Gastroesophageal sphincter (tissue), 3 donors: ENCODE data around the gene ZC3HAV1.

Experiments
- CTCF ChIP-seq, 4 experiments: fragments of 200-600 bp in 2 of 4; fragments of 450-650 bp in 2 of 4; sonication (generic) in 1 of 4; IDR thresholded peaks; one replicate each; pipeline ENCODE4 v1.5.1; 2017 to 2019; ENCODE audit warnings: antibody characterized with exemption in 4 of 4, mild to moderate bottlenecking in 2 of 4, moderate library complexity in 2 of 4
- EP300 ChIP-seq: sonication (generic); formaldehyde crosslinking; IDR thresholded peaks from one replicate; pipeline ENCODE4 v1.6.1; 2017; ENCODE audit warnings: antibody characterized with exemption, mild to moderate bottlenecking
- POLR2A ChIP-seq, 2 donors: fragments of 450-650 bp; IDR thresholded peaks; one replicate each; pipeline ENCODE4 v1.6.1; 2017; ENCODE audit warnings: antibody characterized with exemption in 2 of 2, mild to moderate bottlenecking in 2 of 2, moderate library complexity in 1 of 2

- TF ChIP-seq EP300 (no peak), CTCF (IDR thresholded peaks at IDR 0.05) (no peak), POLR2A (IDR thresholded peaks at IDR 0.05) (no peak)
These were observed 31.1 kb downstream of the ZC3HAV1 start for GRCh38 chr7:139078399-139078798.
